Natural killer cell (primary cell): ENCODE measurements around the gene HSPA4. TPM values are rescaled to one million over a fixed set of nuclear protein-coding genes. Genes with fewer than 3 reads are reported as not detected.

Experiments
- ATAC-seq, 3 donors: fragments of 150-1000 bp in 2 of 3; fragments of 200-7000 bp in 1 of 3; cut with Tn5 transposase; 1 replicate in 1 of 3; 2 replicates in 2 of 3; pipeline ENCODE4 v1.10.0; 2021; ENCODE audit warnings: mild to moderate bottlenecking in 2 of 3, moderate library complexity in 2 of 3
- DNase-seq, 2 donors: peaks; one replicate each; pipeline versions ENCODE4 v3.0.0 to v3.0.0-alpha.2; 2013 to 2021; ENCODE audit warnings: mixed read lengths in 1 of 2
- H3K27ac ChIP-seq: one replicate; pipeline ENCODE4 v1.5.1; 2013; ENCODE audit warnings: mild to moderate bottlenecking, low read length
- H3K27me3 ChIP-seq: one replicate; pipeline ENCODE4 v1.6.1; 2013; ENCODE audit warnings: low read length; ENCODE audit not compliant: control insufficient read depth, insufficient read depth
- H3K36me3 ChIP-seq: one replicate; pipeline ENCODE4 v1.6.1; 2013; ENCODE audit warnings: low read length; ENCODE audit not compliant: control insufficient read depth, insufficient read depth
- H3K4me1 ChIP-seq: one replicate; pipeline ENCODE4 v1.6.1; 2013; ENCODE audit warnings: low read length; ENCODE audit not compliant: control insufficient read depth, insufficient read depth
- H3K4me3 ChIP-seq: one replicate; pipeline ENCODE4 v1.5.1; 2013; ENCODE audit warnings: low read length
- H3K9me3 ChIP-seq: one replicate; pipeline ENCODE4 v1.6.1; 2013; ENCODE audit warnings: low read length; ENCODE audit not compliant: control insufficient read depth, insufficient read depth
- H3K27ac Mint-ChIP-seq, 2 donors: one replicate each; pipeline ENCODE4 v1.8.0; 2022; ENCODE audit warnings: mild to moderate bottlenecking in 2 of 2, mixed read lengths in 2 of 2, moderate library complexity in 1 of 2
- H3K27me3 Mint-ChIP-seq, 2 donors: one replicate each; pipeline ENCODE4 v1.8.0; 2022; ENCODE audit warnings: low read depth in 2 of 2, mixed read lengths in 2 of 2
- H3K36me3 Mint-ChIP-seq: one replicate; pipeline ENCODE4 v1.8.0; 2022; ENCODE audit warnings: mixed read lengths
- H3K4me1 Mint-ChIP-seq, 2 donors: one replicate each; pipeline ENCODE4 v1.8.0; 2022; ENCODE audit warnings: mixed read lengths in 2 of 2
- H3K4me3 Mint-ChIP-seq: one replicate; pipeline ENCODE4 v1.8.0; 2022; ENCODE audit warnings: mild to moderate bottlenecking, moderate library complexity, mixed read lengths
- H3K9me3 Mint-ChIP-seq, 2 donors: one replicate each; pipeline ENCODE4 v1.8.0; 2022; ENCODE audit warnings: mixed read lengths in 2 of 2
- CTCF ChIP-seq: fragments of 200-600 bp; IDR thresholded peaks from one replicate; pipeline ENCODE4 v1.8.0; 2022; ENCODE audit warnings: antibody characterized with exemption
- WGBS: methylation state at CpG from one replicate; pipeline ENCODE4 v1.1.7; 2013; ENCODE audit warnings: missing lambda C conversion rate; ENCODE audit not compliant: insufficient coverage; 5-methylcytosine and 5-hydroxymethylcytosine counted together
- intact Hi-C: fragments of 100-400 bp; cut with micrococcal nuclease; formaldehyde crosslinking; loops from one replicate; pipeline ENCODE4 v1.14.2; 2022
- total RNA-seq, 4 donors: library from RNA; stranded (reverse); fragments of 120-200 nt in 1 of 4; gene quantifications; one replicate each; pipeline versions ENCODE4 v1.2.3 to v1.2.4, GENCODE V29; 2013 to 2022

The HSPA4 gene
- total RNA-seq, 3 donors from 2014 or later (not counting 1 experiment from before 2014, with no cell fraction given): 38.3 to 58.6 (median 43.0) TPM

- Histone ChIP-seq H3K4me3 (no peak overlapping the region), H3K9me3 (no peaks in the 10 kb centered on the region), H3K4me1 (no peaks in the 10 kb centered on the region), H3K27me3 (no peaks in the 10 kb centered on the region), H3K36me3 (no peaks in the 10 kb centered on the region), H3K27ac (no peak overlapping the region)
- no peak for DNase-seq
- ATAC-seq: no peak
- Mint-ChIP-seq H3K27ac (no peak overlapping the region), H3K9me3 (no peaks in the 10 kb centered on the region), H3K4me3 (no peak overlapping the region), H3K4me1 (no peaks in the 10 kb centered on the region), H3K27me3 (peaks cover 0 to 8% of the 10 kb centered on the region in 2 donors), H3K36me3 (no peaks in the 10 kb centered on the region)
- no peak for TF ChIP-seq CTCF
- intact Hi-C loops: no loop called here
- WGBS: 90% methylated on average over 1 of the region's 1 CpG
Observed at GRCh38 chr5:133128066-133128465, 76.3 kb downstream of the HSPA4 start.

- no peaks in the 10 kb centered on the region for H3K4me1 Mint-ChIP-seq
- WGBS: 79% methylated on average over 6 of the region's 6 CpGs
- H3K36me3 Mint-ChIP-seq: no peaks in the 10 kb centered on the region
- no peak overlapping the region for H3K4me3 Mint-ChIP-seq
- Histone ChIP-seq H3K27me3 (no peaks in the 10 kb centered on the region), H3K4me1 (no peaks in the 10 kb centered on the region), H3K4me3 (no peak overlapping the region), H3K36me3 (no peaks in the 10 kb centered on the region), H3K9me3 (no peaks in the 10 kb centered on the region), H3K27ac (no peak overlapping the region)
- intact Hi-C loops: no loop called here
- H3K27me3 Mint-ChIP-seq: peaks cover 0 to 5% of the 10 kb centered on the region in 2 donors
- no peak overlapping the region for H3K27ac Mint-ChIP-seq
- TF ChIP-seq CTCF: no peak
- DNase-seq (no peak), ATAC-seq (no peak)
- no peaks in the 10 kb centered on the region for H3K9me3 Mint-ChIP-seq
Observed at GRCh38 chr5:133129289-133129688, 77.5 kb downstream of the HSPA4 start.

GRCh38 chr5:133129950-133130349 is 78.1 kb downstream of the HSPA4 start:
- Mint-ChIP-seq H3K4me1 (no peaks in the 10 kb centered on the region), H3K4me3 (no peak overlapping the region), H3K36me3 (no peaks in the 10 kb centered on the region), H3K27ac (no peak overlapping the region), H3K27me3 (peaks cover 0 to 5% of the 10 kb centered on the region in 2 donors), H3K9me3 (no peaks in the 10 kb centered on the region)
- ATAC-seq (no peak), DNase-seq (no peak)
- intact Hi-C loops: no loop called here
- Histone ChIP-seq H3K9me3 (no peaks in the 10 kb centered on the region), H3K4me3 (no peak overlapping the region), H3K27me3 (no peaks in the 10 kb centered on the region), H3K27ac (no peak overlapping the region), H3K4me1 (no peaks in the 10 kb centered on the region), H3K36me3 (no peaks in the 10 kb centered on the region)
- TF ChIP-seq CTCF: no peak
- 91% methylated on average over 3 of the region's 3 CpGs for WGBS

GRCh38 chr5:133130387-133131118 is 78.7 kb downstream of the HSPA4 start:
- H3K9me3 ChIP-seq: no peaks in the 10 kb centered on the region
- intact Hi-C loops: no loop called here
- no peaks in the 10 kb centered on the region for H3K4me1 ChIP-seq
- WGBS: 55% methylated on average over 7 of the region's 8 CpGs
- H3K27ac ChIP-seq: no peak overlapping the region
- Mint-ChIP-seq H3K9me3 (no peaks in the 10 kb centered on the region), H3K36me3 (no peaks in the 10 kb centered on the region), H3K27ac (no peak overlapping the region), H3K4me1 (no peaks in the 10 kb centered on the region), H3K4me3 (no peak overlapping the region), H3K27me3 (peaks cover under 1 to 5% of the 10 kb centered on the region in 2 donors)
- DNase-seq: no peak
- H3K27me3 ChIP-seq: no peaks in the 10 kb centered on the region
- no peak for TF ChIP-seq CTCF
- H3K36me3 ChIP-seq: no peaks in the 10 kb centered on the region
- no peak for ATAC-seq
- H3K4me3 ChIP-seq: no peak overlapping the region
